DOHH2 (cell line): ENCODE measurements around the gene FEM1C.

ENCODE experiments used
- CTCF ChIP-seq: fragments of 200-600 bp; sonication (generic); IDR thresholded peaks from one replicate; pipeline ENCODE4 v1.5.1; 2014; ENCODE audit warnings: antibody characterized with exemption, mild to moderate bottlenecking, low read depth, low read length; ENCODE audit not compliant: poor library complexity, severe bottlenecking
- EZH2phosphoT487 ChIP-seq: fragments of 200-600 bp; sonication (generic); IDR thresholded peaks from 2 replicates; pipeline ENCODE4 v1.6.1; 2017; ENCODE audit warnings: borderline replicate concordance, mild to moderate bottlenecking, antibody characterized with exemption, low read length, moderate library complexity, mixed read lengths

DNA sequence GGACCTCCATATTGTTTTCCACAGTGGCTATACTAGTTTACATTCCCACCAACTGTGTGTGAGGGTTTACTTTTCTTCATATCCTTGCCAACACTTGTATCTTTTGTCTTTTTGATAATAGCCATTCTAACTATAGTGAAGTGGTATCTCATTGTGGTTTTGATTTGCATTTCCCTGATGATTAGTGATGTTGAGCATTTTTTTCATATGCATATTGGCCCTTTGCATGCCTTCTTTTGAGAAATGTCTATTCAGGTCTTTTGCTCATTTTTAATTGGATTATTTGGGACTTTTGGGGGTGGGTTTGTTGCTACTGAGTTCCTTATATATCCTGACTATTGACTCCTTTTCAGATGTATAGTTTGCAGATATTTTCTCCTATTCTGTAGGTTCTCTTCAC lies 44.4 kb downstream of the FEM1C start:
- TF ChIP-seq CTCF: no peak
- TF ChIP-seq EZH2phosphoT487: no peak
